ENCODE measurements around the gene HEBP2. TPM values are rescaled to one million over a fixed set of nuclear protein-coding genes. Genes with fewer than 3 reads are reported as not detected.

HEBP2 gene
- total RNA-seq, 1 experiment from 2014 or later, result 51.6 TPM

GRCh38 chr6:138410048-138410735 lies 6.2 kb downstream of the HEBP2 start:
- Histone ChIP-seq H3K27ac (ENCODE audit: low read depth, low read length) (no peak overlapping the region), H3K27me3 (ENCODE audit: insufficient read depth, low read length) (no peaks in the 10 kb centered on the region), H2AFZ (ENCODE audit: low read depth, low read length, poor library complexity, severe bottlenecking) (no peak overlapping the region), H3K36me3 (ENCODE audit: control insufficient read depth in 1 of 2, insufficient read depth in 2 of 2, low read length in 2 of 2) (peaks cover 36% of the 10 kb centered on the region in 2 experiments; a peak in 3 of 4 replicates), H3K4me2 (ENCODE audit: low read length) (0 out of 2 replicates have a peak overlapping the region, but pooled peaks have one; percentile 50), H3K4me1 (ENCODE audit: control insufficient read depth in 1 of 2, insufficient read depth in 2 of 2, low read length in 2 of 2) (peaks cover 5 to 19% of the 10 kb centered on the region in 2 experiments), H4K20me1 (ENCODE audit: insufficient read depth) (no peaks in the 10 kb centered on the region), H3K9me3 (ENCODE audit: control insufficient read depth in 1 of 2, insufficient read depth in 1 of 2, low read depth in 1 of 2, low read length in 2 of 2) (no peaks in the 10 kb centered on the region), H3K9ac (ENCODE audit: low read length) (no peak overlapping the region), H3K79me2 (ENCODE audit: insufficient read depth, low read length) (no peaks in the 10 kb centered on the region), H3K4me3 (replicated peaks in 1 of 2; ENCODE audit: low read depth in 1 of 2, low read length in 2 of 2) (no peak overlapping the region), H3K9me2 (ENCODE audit: insufficient read depth) (no peaks in the 10 kb centered on the region)
- ATAC-seq (no peak), DNase-seq (ENCODE audit: low read depth, low spot score) (no peak)
- ChIA-PET RAD21 (ENCODE audit: low non-redundant PET in 1 of 2, low total read pairs in 2 of 2, uncharacterized antibody in 2 of 2, unreplicated experiment in 2 of 2) (interaction anchor here in 1 of 2 experiments (0.7 kb wide), 1 partner anchor 954 kb away, joined by 3 read pairs; no protein-coding TSS in a partner anchor), CTCF (no interaction called here), POLR2A (no interaction called here)
- TF ChIP-seq EZH2phosphoT487 (IDR thresholded peaks at IDR 0.05; ENCODE audit: borderline replicate concordance) (no peak), CEBPB (IDR thresholded peaks at IDR 0.05; ENCODE audit: low read depth) (peak; percentile 81)
- intact Hi-C loops (cut with micrococcal nuclease), result no loop called here
- BruUV-seq (replicated peaks), result no TSS peak

- H3K9me3 ChIP-seq (ENCODE audit: control insufficient read depth in 1 of 2, insufficient read depth in 1 of 2, low read depth in 1 of 2, low read length in 2 of 2), result no peaks in the 10 kb centered on the region
- H2AFZ ChIP-seq (ENCODE audit: low read depth, low read length, poor library complexity, severe bottlenecking), result no peak overlapping the region
- no TSS peak for BruUV-seq (replicated peaks)
- H3K4me2 ChIP-seq (ENCODE audit: low read length), result peak overlapping the region; percentile 50
- H3K27me3 ChIP-seq (ENCODE audit: insufficient read depth, low read length), result no peaks in the 10 kb centered on the region
- RAD21 ChIA-PET (ENCODE audit: low non-redundant PET in 1 of 2, low total read pairs in 2 of 2, uncharacterized antibody in 2 of 2, unreplicated experiment in 2 of 2), result interaction anchor here in 1 of 2 experiments (0.6 kb wide), 1 partner anchor 135 kb away, joined by 3 read pairs; no protein-coding TSS in a partner anchor
- ATAC-seq (peak; percentile 60), DNase-seq (ENCODE audit: low read depth, low spot score) (peak; percentile 16)
- H3K9me2 ChIP-seq (ENCODE audit: insufficient read depth), result no peaks in the 10 kb centered on the region
- intact Hi-C loops (cut with micrococcal nuclease), result no loop called here
- H3K4me1 ChIP-seq (ENCODE audit: control insufficient read depth in 1 of 2, insufficient read depth in 2 of 2, low read length in 2 of 2), result peaks cover 5 to 15% of the 10 kb centered on the region in 2 experiments
- no peak overlapping the region for H3K9ac ChIP-seq (ENCODE audit: low read length)
- no peak overlapping the region for H3K4me3 ChIP-seq (replicated peaks in 1 of 2; ENCODE audit: low read depth in 1 of 2, low read length in 2 of 2)
- H3K79me2 ChIP-seq (ENCODE audit: insufficient read depth, low read length), result no peaks in the 10 kb centered on the region
- peak overlapping the region; percentile 7; the same call in 1 of the 2 replicates for H3K27ac ChIP-seq (ENCODE audit: low read depth, low read length)
- CTCF ChIA-PET, result no interaction called here
- H3K36me3 ChIP-seq (ENCODE audit: control insufficient read depth in 1 of 2, insufficient read depth in 2 of 2, low read length in 2 of 2), result peaks cover 30 to 31% of the 10 kb centered on the region in 2 experiments; a peak in 3 of 4 replicates
- POLR2A ChIA-PET, result no interaction called here
- no peaks in the 10 kb centered on the region for H4K20me1 ChIP-seq (ENCODE audit: insufficient read depth)
- TF ChIP-seq REST (IDR thresholded peaks at IDR 0.05; ENCODE audit: low read depth) (no peak), EZH2 (IDR thresholded peaks at IDR 0.05) (no peak), CBX3 (IDR thresholded peaks at IDR 0.05; ENCODE audit: low read depth) (no peak), JUND (IDR thresholded peaks at IDR 0.05) (peak; percentile 67), ZNF274 (IDR thresholded peaks at IDR 0.05; ENCODE audit: low read depth, low read length) (no peak), SIN3A (IDR thresholded peaks at IDR 0.05; ENCODE audit: low read depth) (no peak), ZFX (IDR thresholded peaks at IDR 0.05) (no peak), SRF (IDR thresholded peaks at IDR 0.05; ENCODE audit: low read depth) (no peak), ZBTB33 (IDR thresholded peaks at IDR 0.05; ENCODE audit: extremely low read depth, insufficient replicate concordance, low read length) (no peak), ELF1 (IDR thresholded peaks at IDR 0.05; ENCODE audit: borderline replicate concordance, low read depth) (no peak), POLR2A (IDR thresholded peaks at IDR 0.05; ENCODE audit: borderline replicate concordance, extremely low read depth, insufficient read depth, insufficient read length) (no peak)
Observed at GRCh38 chr6:138410972-138411880, 7.2 kb downstream of the HEBP2 start.
